ENCODE measurements around the gene PAEP.

DNA sequence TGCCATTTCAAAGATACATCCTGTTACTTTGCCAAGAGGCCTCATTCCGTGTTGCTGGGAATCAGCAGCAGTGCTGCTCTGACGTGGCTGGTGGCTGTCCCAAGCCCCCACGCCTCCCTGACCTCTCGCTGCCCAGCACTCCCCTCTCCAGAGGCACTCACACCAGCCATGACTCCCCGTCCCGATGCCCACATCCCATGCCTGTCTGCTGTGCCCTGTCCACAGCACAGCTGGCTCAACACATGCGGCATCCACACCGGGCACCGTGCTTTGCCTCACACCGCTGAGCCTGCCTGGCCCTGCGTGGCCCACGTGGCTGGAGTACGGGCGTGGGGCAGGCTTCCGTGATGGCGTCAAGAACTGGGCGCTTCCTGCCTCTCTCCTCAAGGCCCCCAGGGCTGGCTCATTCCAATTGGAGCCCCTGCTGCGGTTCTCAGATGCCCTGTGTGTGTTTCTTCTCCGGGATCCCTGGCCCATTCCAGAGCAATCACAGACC, 48.2 kb upstream of the PAEP start:
- no peak for TF ChIP-seq SP1 (IDR thresholded peaks at IDR 0.05)
- TF ChIP-seq ELF4 (IDR thresholded peaks at IDR 0.05) = no peak

Measured in HEK293T (cell line).